SKM-1 (cell line): ENCODE data around the gene TASOR2.

Source experiments
- DNase-seq: peaks from one replicate; lab custom pipeline; 2025; ENCODE audit not compliant: unreplicated experiment; lab: John Stamatoyannopoulos, UW

The TASOR2 gene

DNA sequence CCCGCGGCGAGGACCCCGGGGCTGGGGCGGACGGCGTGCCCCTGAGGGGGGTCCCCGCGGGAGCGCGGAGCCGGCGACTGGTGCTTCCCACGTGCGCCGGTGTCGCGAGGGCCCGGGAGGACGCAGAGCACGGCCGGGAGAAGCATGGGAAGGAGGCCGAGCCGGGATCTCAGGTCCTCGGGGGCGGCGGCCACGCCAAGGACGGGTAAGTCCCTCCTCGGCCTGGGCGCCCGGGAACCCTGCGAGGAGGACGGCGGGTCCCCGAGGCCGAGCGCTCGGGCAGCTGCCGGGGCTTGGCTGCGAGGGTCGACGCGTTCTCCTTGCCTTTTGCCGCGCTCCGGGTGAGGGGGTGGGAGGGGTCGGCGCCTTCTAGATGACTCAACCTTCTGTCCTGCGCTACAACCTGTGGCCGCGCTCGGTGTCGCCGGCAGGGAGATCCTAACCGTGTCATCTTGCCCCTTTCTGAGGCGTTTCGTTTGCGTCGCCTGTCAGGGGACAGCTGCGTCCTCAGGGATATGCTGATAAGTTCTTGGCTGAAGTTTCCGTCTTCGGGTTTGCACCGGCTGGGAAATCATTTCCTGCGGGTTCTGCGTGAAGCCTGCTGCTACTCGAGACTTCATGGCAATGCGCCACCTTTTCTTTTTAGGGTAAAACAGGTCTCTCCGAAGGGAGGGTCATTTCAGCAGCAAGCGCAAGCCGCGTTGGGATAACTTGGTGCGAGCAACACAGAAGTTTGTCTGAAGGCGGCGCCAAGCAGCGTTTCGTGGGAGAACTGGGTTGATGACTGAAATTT is 529 bp downstream of the TASOR2 start:
- DNase-seq: no peak

DNA sequence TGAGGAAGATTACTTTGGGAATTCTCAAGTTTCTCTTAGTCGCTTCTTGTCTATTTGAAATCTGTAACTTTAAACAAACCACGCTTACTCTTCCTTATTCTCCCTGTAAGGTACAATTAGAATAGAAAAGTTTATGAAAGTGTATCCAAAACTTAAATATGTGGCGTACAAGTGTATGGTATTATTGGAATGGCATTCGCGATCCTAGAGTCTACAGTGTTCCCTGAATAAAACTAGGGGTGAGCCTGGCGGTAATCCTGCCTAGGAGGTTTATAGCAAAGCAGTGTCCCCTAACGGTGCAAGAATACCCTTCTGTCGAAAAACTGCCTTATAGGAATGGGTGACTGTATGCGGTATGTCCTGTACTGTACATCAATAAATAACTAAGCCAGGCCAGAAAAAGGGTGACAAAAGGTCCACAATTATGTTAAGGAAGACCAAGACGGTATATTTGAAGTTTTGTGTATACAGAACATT is 1.2 kb downstream of the TASOR2 start:
- no peak for DNase-seq

- DNase-seq: no peak
These were observed 3.9 kb downstream of the TASOR2 start for GRCh38 chr10:5688587-5688986.

DNA sequence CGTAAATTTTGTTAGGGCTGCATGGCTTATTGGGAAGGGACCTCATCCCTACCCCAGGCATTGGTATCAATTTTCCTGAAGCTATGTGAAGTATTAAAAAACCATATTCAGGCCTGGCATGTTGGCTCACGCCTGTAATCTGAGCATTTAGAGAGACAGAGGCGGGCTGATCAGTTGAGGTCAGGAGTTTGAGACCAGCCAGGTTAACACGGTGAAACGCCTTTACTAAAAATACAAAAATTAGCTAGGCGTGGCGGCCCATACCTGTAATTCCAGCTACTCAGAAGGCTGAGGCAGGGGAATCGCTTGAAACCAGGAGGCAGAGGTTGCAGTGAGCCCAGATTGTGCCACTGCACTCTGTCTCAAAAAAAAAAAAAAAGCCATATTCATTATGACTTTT is 7.1 kb downstream of the TASOR2 start:
- DNase-seq: no peak

DNA sequence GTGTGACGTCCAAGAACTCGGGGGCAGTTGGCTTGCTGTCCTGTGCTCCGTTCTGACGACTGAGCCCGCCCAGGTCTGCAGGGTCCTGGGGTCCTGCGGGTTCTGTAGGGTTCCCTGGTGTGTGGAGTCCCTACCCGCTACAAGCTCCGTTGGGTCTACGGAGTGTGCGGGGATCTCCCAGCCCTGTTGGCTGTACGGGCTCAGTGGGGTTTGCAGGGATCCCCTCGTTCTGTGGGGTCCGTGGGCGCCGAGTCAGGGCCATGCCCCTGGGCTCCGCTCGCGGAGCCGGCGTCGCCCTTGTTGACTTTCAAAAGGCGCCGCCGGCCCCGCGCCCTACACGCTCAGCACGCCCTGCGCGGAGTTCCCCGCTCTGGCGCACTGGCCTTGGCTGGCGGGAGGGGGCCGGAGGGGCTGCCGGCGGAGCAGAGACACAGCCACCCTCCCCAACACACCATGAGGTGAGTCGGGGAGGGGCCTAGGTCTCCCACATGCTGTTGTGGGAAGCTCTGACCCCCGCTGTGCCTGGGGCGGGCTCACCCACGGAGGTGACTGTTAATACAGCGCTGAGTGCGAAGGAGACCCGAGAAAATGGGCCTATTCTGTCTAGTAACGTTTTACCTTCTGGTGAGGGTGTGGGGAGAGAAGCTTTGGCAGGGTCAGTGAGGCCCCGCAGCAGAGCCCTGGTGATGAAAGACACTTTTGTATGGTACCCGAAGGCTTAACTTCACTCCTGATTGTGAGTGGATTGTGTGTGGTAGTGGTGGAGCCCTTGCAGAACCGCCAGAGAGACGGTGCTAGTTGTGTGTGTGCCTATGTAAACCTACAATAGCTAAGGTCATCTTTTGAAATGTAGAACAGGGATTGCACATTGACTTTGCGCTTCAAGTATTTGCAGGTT is 8.1 kb downstream of the TASOR2 start:
- DNase-seq: no peak

DNA sequence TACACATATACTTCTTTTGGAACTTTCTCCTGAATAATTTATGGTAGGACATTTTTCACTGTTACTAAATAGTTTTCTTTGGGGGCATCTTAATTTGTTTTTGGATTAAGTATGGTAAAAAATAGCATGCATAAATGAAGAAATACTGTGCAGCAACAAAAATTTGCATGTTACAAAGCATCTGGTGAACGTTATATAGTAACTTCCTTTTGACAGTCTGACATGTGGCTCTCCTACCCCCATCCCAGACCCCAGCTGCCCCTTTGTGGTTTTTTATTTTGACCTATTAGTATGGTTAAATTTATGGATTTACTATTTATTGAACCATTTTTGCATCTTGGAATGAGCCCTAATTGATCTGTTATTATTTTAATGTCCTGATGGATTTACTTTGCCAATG is 9.9 kb downstream of the TASOR2 start:
- DNase-seq: no peak

DNA sequence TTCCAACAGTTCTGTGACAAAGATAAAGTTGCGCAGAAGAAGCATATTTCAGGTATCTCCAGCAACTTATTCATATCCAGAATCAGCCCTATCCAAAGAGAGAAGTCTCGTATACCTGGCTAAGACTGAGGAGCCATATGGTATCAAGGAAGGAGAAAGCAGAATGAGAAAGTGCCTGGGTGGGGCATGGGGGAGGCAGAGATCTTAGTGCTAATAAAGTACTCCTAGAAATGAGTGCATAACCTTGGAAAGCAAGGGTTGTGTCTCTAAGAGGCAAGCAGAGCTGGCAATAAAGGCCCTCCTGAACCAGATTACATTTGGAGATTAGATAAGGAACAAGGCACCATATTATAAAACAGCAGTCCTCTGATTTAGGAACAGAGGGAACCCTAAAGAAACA is 12.7 kb downstream of the TASOR2 start:
- no peak for DNase-seq

DNA sequence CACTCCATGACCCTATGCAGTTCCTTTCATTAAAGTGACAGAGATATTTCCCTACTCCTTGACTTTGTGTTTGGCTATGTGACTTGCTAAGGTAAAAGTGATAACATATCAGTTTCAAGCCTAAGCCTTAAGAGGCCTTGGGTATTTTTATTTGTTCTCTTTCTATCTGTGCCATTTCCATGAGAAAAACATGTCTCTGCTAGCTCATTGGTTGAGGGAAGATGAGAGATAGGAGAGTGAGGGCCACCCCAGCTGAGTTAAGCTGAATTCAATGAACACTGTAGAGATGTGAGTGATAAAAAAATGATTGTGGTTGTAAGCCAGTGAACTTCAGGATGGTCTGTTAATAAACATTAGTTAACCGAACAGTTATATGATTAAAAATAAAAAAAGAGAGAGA is 13.4 kb downstream of the TASOR2 start:
- DNase-seq: no peak

DNA sequence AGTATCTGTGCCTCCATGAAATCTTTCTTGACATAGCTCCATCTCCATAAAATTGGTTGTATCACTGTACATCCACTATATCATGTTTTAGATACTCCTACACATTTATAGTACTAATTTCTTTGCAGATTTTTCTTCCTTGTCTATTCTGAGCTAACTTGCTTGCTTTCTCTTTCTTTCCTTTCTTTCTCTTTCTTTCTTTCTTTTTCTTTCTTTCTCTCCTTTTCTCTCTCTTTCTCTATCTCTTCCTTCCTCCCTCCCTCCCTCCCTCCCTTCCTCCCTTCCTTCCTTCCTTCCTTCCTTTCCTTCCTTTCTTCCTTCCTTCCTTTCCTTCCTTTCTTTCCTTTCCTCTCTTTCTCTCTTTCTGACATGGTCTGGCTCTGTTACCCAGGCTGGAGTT is 23.7 kb downstream of the TASOR2 start:
- no peak for DNase-seq

DNA sequence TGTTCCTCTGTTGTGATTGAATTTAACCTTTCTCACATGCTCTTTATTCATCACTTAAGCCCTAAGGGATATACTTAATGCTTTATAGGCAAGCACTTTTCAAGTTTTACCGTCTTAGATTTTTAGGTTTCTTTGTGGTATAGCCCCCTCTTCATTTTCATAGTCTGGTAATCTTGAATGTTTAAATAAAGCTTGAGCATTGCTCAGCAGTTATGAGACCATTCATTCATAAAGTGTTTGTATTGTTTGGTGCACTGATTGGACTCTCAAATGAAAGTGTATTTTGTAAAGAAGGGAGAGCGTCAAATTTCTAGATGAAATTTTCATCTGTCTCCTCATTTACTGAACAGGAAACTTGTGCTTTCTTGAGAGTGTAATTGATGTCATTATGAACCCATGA is 25.2 kb downstream of the TASOR2 start:
- no peak for DNase-seq

DNA sequence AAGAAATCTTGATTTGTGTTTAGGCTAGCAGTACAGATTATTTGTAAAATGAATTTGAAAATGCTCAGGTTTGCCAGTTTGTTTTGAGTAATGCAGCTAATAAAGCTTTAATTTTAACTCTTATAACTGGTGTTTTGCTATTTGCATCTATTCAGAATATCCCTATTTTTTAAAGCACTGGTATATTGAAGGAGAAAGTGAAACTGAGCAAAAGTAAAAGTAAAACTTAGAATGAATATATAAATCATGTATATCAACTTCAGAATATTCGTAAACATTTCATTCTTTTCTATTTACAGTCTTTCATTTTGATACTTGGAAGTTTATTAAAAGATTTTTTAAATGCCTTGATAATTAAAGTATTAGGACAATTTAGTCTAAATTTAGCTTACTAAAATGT is 26.2 kb downstream of the TASOR2 start:
- DNase-seq: no peak

- no peak for DNase-seq
These were observed 27.0 kb downstream of the TASOR2 start for GRCh38 chr10:5711642-5712041.

DNA sequence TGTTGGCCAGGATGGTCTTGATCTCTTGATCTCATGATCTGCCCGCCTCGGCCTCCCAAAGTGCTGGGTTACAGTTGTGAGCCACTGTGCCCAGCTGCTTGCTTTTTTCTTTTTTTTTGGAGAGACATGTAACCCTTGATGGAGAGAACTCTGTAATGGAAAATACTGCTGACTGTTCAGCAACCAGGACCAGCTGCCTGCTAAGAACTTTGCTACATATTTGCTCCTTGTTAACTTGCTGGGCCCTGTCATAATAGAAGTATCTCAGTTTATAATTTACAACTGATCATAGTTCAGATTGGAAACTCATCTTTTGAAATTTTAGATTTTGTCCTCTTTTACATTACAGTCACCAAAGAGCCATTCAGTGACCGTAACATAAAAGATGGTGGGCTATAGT is 34.9 kb downstream of the TASOR2 start:
- DNase-seq: no peak

- no peak for DNase-seq
These were observed 35.5 kb downstream of the TASOR2 start for GRCh38 chr10:5720182-5720581.

- no peak for DNase-seq
These were observed 39.1 kb downstream of the TASOR2 start for GRCh38 chr10:5723692-5724091.

- DNase-seq: no peak
These were observed 46.1 kb downstream of the TASOR2 start for GRCh38 chr10:5730766-5731165.

DNA sequence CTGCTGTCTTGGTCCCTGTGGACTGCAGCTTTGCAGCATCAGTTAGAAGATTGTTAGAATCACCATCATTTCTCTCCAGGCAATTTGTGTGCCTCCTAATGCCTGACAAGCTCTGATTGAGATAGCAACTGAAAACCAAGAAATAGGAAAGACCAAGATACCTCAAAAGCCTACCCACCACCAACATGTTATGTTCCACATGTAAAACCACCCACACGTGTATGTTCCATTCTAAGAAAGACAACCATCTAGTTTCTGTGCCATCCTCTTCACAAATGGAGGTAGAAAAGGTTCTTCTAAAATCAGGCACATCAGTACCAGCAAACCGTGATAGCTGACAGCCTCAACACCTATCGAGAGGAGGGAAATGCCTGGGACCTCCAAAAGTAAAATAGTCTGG is 46.9 kb downstream of the TASOR2 start:
- no peak for DNase-seq

GRCh38 chr10:5732141-5732540 is 47.5 kb downstream of the TASOR2 start:
- no peak for DNase-seq
